WTC11 (cell line): ENCODE measurements around the gene SLC26A11.

Experiments
- CTCF ChIP-seq: fragments of 200-600 bp; IDR thresholded peaks from 2 replicates; pipeline ENCODE4 v1.8.0; 2022; ENCODE audit warnings: antibody characterized with exemption
- TF ChIP-seq, protein P1 (sequence below): sonication (generic); formaldehyde crosslinking; IDR thresholded peaks from 2 replicates; pipeline ENCODE4 v1.8.1; 2023; ENCODE audit warnings: mild to moderate bottlenecking, missing genetic modification reagents
- TF ChIP-seq, protein P2 (sequence below): sonication (generic); formaldehyde crosslinking; IDR thresholded peaks from 2 replicates; pipeline ENCODE4 v1.8.0; 2023; ENCODE audit warnings: mild to moderate bottlenecking, missing genetic modification reagents

DNA sequence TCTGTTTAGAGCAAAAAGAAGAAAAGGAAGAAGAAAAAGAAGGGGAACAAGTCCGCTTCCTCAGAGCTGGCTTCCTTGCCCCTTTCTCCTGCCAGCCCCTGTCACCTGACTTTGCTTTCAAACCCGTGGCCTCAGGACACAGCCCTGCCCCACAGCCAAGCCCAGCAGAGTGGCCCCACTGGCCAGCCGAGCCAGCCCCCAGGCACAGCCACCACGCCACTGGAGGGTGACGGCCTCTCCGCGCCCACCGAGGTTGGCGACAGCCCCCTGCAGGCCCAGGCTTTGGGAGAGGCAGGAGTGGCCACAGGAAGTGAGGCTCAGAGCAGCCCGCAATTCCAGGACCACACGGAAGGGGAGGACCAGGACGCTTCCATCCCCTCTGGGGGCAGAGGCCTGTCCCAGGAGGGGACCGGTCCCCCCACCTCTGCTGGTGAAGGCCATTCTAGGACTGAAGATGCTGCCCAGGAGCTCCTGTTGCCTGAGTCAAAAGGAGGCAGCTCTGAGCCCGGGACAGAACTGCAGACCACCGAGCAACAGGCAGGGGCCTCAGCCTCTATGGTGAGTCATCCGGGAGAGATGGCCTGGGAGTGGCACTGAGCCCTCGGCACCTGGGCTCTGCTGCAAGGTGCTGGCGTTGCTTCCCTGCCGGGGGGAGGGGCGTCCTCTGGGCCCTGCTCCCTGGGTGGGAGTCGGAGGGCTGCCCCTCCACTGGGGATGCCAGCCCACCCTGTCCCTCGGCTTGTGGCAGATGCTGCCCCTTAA is 67.8 kb downstream of the SLC26A11 start:
- no peak for TF ChIP-seq CTCF
- TF ChIP-seq, protein P1, sequence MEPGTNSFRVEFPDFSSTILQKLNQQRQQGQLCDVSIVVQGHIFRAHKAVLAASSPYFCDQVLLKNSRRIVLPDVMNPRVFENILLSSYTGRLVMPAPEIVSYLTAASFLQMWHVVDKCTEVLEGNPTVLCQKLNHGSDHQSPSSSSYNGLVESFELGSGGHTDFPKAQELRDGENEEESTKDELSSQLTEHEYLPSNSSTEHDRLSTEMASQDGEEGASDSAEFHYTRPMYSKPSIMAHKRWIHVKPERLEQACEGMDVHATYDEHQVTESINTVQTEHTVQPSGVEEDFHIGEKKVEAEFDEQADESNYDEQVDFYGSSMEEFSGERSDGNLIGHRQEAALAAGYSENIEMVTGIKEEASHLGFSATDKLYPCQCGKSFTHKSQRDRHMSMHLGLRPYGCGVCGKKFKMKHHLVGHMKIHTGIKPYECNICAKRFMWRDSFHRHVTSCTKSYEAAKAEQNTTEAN: no peak
- TF ChIP-seq, protein P2, sequence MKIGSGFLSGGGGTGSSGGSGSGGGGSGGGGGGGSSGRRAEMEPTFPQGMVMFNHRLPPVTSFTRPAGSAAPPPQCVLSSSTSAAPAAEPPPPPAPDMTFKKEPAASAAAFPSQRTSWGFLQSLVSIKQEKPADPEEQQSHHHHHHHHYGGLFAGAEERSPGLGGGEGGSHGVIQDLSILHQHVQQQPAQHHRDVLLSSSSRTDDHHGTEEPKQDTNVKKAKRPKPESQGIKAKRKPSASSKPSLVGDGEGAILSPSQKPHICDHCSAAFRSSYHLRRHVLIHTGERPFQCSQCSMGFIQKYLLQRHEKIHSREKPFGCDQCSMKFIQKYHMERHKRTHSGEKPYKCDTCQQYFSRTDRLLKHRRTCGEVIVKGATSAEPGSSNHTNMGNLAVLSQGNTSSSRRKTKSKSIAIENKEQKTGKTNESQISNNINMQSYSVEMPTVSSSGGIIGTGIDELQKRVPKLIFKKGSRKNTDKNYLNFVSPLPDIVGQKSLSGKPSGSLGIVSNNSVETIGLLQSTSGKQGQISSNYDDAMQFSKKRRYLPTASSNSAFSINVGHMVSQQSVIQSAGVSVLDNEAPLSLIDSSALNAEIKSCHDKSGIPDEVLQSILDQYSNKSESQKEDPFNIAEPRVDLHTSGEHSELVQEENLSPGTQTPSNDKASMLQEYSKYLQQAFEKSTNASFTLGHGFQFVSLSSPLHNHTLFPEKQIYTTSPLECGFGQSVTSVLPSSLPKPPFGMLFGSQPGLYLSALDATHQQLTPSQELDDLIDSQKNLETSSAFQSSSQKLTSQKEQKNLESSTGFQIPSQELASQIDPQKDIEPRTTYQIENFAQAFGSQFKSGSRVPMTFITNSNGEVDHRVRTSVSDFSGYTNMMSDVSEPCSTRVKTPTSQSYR (CRISPR knock-in tag): no peak
